ENCODE measurements around the gene STAB1.

The STAB1 gene

DNA sequence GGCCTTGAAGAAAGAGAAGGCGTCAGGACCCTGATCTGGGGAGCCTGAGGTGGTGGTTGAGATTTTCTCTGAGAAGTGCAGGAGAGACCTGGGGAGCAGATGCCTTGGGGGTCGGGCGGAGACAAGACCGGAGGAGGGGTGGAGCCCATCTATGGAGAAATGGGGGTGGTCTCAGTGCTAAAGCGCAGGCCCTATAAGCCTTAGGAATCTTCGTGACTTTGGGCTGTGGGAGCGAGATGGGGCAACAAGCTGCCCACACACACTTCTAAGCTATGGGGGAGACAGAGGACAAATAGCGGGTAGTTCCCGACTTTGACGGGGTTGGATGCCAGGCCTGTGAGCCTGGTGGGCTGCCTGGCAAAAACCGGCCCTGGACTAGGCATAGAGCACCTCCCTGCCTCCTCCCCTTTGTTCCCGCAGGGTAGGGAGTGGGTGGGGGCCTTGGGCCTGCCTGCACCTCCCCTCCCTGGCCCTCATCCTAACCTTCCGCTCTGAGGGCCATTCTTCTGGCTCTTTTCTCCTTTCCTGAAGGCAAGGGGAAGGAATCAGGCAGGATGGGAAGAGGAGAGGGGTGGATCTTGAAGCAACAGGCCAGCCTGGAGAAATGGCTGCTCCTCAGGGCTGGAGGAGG is 38.9 kb upstream of the STAB1 start:
- in situ Hi-C loops (cut with HindIII; ENCODE audit: low pct_ligation_motif_present, low pct_unique_long_range_greater_than_20kb, low sequenced_read_pairs) = no loop called here
- DNase-seq = peak; percentile 9

DNA sequence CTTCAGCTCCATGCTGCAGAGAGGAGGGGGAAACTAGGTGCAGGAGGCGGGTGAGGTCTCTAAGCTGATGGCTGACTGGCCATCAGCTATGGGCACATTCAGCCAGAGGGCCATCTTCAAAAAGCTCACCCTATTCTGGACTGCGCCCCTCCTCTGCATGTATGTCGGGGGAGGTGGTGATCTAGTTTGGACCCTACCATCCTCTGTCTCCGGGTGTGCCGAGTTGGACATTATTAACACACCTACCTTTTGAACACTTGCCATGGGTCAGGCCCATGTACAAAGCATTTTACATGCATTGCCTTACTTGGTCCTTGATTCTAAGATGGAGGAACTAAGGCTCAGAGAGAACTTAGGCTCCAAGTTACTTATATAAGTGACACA is 38.3 kb upstream of the STAB1 start:
- no peak for DNase-seq
- in situ Hi-C loops (cut with HindIII; ENCODE audit: low pct_ligation_motif_present, low pct_unique_long_range_greater_than_20kb, low sequenced_read_pairs) = no loop called here

DNA sequence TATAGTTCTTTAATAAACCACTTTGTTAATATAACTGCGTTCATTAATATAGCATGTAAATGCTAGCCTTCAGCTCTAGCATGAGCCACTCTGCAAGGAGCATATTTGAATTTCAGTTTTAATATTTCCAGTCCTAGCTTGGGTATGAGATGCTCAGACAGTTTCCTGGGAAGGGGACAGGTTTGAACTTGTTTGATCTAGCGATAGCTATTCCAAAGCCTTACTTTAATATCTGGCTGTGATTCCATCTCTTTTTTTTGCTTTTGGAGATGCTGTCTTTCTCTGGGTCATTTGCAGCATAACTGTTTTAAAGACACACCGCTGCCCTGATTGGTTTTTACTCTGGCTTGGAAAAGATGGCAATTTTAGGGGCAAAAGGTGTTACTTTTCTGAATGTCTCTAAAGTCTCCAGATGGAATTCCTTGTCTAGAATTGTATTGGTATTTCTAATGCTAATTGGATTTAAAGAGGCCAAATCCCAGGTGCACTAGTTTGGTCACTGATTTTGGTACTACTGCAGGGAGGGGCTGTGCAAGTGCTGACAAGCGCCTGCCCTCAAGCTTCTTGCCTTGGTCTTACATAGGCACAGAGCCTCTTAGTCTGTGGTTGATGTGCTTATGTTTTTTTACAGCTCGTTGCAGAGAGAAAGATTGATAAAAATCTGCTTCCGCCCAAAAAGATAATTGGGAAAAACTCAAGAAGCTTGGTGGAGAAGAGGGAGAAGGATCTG is 36.9 kb upstream of the STAB1 start:
- in situ Hi-C loops (cut with HindIII; ENCODE audit: low pct_ligation_motif_present, low pct_unique_long_range_greater_than_20kb, low sequenced_read_pairs) = no loop called here
- no peak for DNase-seq

DNA sequence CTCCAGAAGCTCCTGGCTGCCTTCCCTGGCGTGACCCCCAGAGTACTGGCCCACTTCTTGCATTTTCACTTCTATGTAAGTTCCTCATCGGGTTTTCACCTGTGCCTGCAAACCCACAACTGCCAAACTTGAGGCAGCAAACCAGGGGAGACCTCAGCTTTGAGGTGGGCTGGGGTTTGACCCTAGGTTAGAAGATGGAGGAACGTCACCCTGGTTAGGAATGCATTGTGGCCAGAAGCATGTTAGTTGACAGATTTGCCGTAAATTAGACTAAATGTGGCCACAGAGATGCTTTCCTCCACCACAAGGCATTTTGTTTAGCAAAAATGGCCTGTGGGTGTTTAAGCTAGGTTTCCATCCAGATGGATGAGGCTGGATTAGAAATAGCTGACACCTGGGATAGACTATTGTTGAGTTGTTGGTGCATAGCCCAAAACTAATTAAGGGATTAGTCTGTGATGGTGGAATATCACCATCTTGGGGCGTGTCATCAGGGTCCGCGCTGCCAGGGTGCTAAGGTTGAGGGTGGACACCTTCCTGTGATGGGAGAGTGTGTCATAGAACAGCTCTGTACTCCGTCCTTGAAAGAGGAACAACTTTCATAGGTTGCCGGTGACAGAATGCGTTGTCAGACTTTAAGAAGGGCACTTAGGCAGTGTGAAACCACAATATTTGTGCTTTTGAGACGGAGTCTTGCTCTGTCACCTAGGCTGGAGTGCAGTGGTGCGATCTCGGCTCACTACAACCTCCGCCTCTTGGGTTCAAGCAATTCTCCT is 36.2 kb upstream of the STAB1 start:
- DNase-seq = no peak
- in situ Hi-C loops (cut with HindIII; ENCODE audit: low pct_ligation_motif_present, low pct_unique_long_range_greater_than_20kb, low sequenced_read_pairs) = no loop called here

DNA sequence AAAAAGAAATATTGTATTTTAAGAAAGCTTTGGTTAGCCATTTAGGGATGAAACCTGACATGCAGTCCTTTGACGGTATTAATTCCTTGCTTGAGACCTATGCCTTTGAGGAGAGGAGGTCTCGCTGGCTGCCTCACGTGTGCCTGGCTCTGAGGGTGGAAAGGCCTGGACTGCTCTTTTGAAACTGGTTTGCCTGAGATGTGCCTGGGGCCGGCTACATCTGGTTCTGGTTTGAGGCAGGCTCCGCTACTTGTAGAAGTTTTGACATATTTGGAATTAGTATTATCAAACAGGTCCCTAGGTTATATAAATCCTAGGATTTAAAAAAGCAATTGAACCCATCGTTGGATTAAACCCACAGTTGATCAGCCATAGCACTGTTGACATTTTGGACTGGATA is 33.3 kb upstream of the STAB1 start:
- no peak for DNase-seq
- in situ Hi-C loops (cut with HindIII; ENCODE audit: low pct_ligation_motif_present, low pct_unique_long_range_greater_than_20kb, low sequenced_read_pairs) = no loop called here

DNA sequence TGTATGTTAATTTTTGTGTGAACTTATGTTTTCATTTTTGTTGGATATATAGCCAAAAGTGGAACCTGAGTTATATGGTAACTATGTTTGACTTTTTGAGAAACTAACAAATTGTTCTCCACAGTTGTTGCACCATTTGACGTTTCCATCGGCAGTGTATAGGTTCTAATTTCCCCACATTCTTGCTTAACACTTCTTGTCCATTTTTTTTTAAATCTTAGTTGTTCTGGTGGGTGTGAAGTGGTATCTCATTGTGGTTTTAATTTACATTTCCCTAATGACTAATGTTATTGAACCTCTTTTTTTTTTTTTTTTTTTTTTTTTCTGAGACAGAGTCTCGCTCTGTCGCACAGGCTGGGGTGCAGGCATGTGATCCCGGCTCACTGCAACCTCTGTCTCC is 31.7 kb upstream of the STAB1 start:
- in situ Hi-C loops (cut with HindIII; ENCODE audit: low pct_ligation_motif_present, low pct_unique_long_range_greater_than_20kb, low sequenced_read_pairs) = no loop called here

DNA sequence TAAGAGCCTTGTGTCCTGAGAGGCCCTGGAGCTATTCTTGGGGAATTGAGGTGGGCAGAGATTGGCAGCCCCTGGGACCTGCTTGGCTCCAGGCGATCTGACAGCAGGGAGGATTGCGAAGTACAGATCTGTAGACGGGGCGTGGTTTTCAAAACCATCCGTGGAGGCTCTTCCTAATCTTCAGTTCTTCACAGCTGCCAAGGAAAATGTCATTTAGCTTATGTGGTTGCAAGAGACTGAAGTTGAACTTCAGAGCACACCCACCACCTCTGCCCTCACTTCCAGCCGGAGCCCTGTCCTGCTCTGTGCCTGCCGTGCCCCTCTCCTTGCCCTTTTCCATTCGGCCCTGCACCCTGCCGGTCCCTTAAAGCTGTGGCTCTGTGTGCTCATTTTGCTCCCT is 26.8 kb upstream of the STAB1 start:
- DNase-seq = no peak
- in situ Hi-C loops (cut with HindIII; ENCODE audit: low pct_ligation_motif_present, low pct_unique_long_range_greater_than_20kb, low sequenced_read_pairs) = no loop called here

More for the DNA sequence above, 31.7 kb upstream of the STAB1 start:
- DNase-seq = no peak

DNA sequence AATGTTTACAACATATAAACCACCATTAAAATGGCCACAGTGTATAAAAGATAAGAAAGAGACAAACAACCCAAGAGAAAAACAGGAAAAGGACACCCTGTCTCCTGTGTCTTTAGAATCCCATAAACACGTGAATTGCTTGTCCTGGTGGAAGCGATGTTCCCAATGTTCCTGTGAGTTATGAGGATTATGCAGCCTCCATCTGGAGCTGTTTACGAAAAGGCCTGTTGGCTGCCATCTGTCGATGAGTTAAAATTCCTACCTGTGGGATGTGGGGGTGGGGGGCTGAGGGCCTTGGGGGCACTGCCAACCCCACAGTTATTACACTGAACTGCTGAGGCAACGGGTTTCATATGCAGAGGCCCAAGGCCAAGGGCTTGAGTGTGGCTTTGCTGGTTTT is 26.1 kb upstream of the STAB1 start:
- no peak for DNase-seq
- in situ Hi-C loops (cut with HindIII; ENCODE audit: low pct_ligation_motif_present, low pct_unique_long_range_greater_than_20kb, low sequenced_read_pairs) = no loop called here

DNA sequence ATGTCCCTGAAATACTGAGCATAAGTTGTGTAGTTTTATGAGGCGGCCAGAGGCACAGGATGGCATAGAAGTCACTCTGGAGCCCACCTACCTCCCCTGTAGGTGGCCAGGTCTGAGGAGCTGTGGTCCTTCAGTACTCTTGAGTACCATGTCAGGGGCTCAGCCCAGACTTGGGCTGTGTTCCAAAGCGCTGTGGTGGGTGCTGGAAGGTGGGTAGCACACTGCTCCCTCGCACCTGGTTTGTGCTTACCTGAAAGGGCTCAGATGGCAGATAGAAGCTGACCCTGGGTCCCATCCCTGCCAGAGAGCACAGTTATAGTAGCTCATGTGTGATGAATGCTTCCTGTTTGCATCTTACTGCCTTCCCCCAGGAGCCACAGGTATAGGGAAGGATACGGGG is 24.2 kb upstream of the STAB1 start:
- in situ Hi-C loops (cut with HindIII; ENCODE audit: low pct_ligation_motif_present, low pct_unique_long_range_greater_than_20kb, low sequenced_read_pairs) = no loop called here
- no peak for DNase-seq

DNA sequence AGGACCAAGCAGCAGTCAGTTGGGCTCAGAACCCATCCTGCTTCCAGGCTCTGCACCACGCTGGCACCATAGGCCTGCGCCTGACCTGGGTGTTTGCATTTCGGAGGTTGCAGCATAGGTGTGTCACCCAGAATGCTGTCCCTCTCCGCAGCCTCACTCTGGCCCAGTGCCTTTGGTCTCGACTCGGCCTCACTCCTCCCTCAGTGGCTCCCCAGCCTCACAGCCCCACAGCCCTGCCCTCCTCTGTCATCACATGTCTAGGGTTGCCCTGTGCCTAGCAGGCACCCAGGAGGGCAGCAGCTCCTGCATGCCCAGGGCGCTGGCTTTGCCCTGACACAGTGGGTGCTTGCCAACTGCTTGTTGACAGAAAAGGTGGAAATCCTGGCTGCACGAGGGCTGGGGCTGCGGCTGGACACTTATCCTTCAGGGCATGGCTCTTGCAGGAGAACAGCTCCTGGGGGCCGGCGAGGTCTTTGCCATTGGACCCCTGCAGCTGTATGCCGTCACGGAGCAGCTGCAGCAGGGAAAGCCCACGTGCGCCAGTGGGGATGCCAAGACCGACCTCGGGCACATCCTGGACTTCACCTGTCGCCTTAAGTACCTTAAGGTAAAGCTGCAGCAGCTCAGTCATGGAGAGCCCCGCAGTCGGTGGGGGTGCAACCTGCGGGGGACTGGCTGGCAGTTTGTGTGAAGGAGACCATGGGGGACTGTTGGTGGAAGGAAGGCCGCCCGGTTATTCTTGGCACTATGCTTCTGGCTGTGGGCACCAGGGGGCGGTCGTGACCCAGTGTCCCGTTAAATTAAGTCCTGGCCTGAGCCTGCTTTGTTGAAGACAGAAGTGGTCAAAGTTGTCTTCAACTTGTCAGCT is 23.5 kb upstream of the STAB1 start:
- in situ Hi-C loops (cut with HindIII; ENCODE audit: low pct_ligation_motif_present, low pct_unique_long_range_greater_than_20kb, low sequenced_read_pairs) = no loop called here
- peak; percentile 22 for DNase-seq

DNA sequence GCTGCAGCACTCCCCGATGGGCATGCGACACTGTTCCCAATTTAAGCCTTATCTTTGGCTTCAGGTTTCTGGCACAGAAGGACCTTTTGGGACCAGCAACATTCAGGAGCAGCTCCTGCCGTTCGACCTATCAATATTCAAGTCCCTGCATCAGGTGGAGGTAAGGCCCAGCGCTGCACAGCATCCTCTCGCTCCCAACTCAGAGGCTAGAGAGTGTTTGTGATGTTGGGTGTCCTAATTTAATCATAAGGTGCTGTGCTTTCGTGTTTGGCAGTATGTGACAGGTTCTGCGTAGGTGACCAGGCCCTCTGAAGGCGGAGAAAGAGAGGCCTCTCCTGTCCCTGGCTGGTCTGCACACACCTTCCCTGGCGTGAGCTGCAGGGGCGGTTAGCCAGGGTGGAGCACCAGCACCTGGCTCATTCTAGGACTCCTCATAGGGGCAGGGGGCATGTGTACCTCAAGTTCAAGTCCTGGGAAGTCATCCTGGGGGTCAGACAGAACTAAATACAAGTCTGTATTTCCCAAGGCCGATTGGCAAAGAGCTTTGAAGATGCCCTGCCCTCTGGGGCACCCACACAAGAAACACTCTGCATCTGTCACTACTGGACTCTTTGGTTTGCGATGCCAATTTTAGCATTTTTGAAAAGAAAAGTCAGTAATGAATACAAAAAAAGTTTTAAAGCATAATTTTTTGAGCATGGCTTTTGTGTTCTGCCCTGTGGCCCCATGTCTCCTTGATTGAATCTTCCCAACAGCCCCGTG is 22.7 kb upstream of the STAB1 start:
- in situ Hi-C loops (cut with HindIII; ENCODE audit: low pct_ligation_motif_present, low pct_unique_long_range_greater_than_20kb, low sequenced_read_pairs) = no loop called here
- DNase-seq = no peak

DNA sequence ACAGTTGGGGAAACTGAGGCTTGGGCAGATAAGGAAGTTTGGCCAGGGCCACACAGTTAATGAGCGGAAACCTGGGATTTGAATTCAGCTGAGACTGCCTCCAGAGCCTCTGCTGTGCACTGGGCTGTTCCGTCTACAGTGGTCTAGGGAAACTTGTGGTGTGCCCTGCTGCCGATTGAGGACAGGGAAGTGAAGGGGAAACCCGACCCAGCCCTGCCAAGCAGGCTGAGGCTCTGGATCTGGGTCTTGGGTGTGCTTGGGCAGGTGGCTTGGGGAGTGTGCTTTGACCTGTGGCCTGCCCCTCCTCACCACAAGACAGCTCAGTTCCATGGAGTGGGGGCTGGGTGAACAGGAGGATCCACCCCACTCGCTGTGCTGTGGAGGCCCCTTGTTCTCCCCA is 22.1 kb upstream of the STAB1 start:
- DNase-seq = no peak
- in situ Hi-C loops (cut with HindIII; ENCODE audit: low pct_ligation_motif_present, low pct_unique_long_range_greater_than_20kb, low sequenced_read_pairs) = no loop called here

DNA sequence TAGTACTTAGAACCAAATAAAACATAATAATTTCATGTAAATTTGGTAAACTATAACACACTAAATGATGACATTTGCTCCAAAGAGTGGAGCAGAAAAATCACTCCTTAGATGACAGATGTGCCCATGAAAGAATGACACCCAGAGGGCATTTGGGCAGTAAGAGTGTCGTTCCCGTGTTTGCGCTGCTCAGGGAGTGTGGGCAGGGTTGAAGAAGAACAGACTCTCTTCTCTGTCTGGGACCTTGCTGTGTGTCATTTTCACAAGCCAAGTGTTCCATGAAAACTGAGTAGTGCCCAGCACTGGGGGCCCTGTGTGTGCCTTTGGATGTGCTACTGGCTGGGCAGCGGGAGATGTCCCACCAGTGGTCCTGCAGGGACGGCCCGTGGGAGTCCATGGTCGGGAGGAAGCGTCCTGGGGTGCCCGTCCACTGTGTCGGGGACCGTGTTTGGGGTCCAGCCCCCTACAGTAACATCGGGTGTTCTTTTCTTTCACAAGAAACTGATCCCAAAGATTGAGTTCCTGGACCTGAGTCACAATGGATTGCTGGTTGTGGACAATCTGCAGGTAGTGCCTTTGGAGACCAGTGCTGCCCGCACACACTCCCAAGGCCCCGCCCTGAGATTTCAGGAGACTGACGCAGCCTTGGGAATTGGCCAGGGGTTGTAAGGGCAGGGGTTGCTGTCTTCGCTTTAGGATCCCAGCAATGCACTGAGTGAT is 17.9 kb upstream of the STAB1 start:
- DNase-seq = no peak
- in situ Hi-C loops (cut with HindIII; ENCODE audit: low pct_ligation_motif_present, low pct_unique_long_range_greater_than_20kb, low sequenced_read_pairs) = no loop called here

DNA sequence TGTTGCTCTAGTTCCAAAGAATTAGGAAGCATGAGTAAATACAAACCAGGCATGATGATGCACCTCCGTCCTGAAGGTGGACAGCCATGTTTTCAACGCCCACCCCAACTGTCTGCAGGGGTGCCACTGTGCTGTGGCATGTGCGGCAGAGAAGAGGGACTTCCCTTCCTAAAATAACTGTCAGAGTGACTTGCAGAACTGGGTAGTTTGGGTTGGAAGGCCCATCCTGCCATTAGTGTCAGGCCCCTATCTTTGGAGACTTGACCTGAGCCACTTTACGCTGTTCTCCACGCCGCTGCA is 17.4 kb upstream of the STAB1 start:
- in situ Hi-C loops (cut with HindIII; ENCODE audit: low pct_ligation_motif_present, low pct_unique_long_range_greater_than_20kb, low sequenced_read_pairs) = no loop called here
- DNase-seq = no peak

DNA sequence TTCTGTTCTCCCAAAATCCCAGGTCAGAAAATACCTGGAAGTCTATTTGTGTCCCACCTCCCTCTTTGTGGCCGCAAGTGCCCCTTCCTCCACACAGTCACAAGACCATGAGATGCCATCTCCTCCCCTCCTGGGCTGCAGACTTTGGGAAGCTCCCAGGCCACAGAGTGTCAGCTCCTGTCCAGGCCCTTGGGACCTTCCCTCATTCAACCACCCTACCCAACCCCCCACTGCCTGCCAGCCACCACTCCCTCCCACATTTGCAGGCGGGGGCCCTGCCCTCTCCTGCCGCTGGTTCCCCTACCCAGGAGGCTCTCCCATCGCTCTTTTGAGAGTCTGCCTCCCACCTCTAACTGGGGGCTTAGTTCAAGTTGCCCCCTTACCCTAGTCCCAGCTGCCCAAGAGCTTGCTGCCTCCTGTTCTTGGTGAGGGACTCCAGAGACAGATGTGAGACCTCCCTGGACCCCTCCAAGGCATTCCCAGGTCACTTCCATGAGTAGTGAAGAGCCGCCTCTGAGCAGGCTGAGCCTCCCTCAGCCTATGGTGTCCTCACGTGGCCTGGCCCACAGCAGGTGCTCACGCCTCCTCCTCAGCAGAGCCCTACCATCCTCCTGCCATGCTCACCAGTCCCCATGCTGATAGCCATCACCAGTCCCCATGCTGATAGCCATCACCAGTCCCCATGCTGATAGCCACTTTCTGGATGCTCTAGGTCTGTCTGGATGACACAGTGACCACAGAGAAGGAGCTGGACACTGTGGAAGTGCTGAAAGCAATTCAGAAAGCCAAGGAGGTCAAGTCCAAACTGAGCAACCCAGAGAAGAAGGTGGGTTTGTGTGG is 15.9 kb upstream of the STAB1 start:
- DNase-seq = no peak
- in situ Hi-C loops (cut with HindIII; ENCODE audit: low pct_ligation_motif_present, low pct_unique_long_range_greater_than_20kb, low sequenced_read_pairs) = no loop called here

DNA sequence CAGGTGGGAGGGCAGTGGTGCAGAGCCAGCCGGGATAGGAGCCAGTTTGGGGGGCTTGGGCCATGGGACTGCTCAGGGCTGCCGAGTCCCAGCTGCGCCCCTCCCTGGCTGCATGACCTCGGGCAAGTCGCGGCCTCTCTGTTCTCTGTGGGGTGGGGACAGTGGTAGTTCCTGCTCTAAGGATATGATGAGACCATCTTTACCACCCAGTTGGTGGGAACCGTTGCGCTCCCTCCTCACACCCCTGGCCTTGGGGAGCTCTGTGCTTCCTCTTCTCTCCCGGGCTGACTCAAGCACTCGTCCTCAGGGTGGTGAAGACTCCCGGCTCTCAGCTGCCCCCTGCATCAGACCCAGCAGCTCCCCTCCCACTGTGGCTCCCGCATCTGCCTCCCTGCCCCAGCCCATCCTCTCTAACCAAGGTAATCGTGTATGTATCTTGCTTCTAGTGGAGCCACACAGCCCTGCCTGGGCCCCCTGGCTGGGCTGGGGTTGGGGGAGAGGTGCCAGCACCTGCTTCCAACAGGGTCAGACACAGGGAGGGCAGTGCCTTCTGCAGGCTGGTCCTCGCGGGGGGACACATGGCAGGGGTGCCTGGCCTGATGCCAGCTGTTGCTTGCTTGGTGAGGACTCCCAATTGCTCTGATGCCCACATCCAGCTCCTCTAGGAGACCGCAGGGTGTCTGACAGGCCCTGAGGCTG is 15.1 kb upstream of the STAB1 start:
- DNase-seq = no peak
- in situ Hi-C loops (cut with HindIII; ENCODE audit: low pct_ligation_motif_present, low pct_unique_long_range_greater_than_20kb, low sequenced_read_pairs) = no loop called here
